ENCODE measurements around the gene THNSL1. TPM values are rescaled to one million over a fixed set of nuclear protein-coding genes. Genes with fewer than 3 reads are reported as not detected.

THNSL1 gene
- total and polyA plus RNA-seq, 4 donors: 2.0 to 8.6 (median 2.9) TPM

DNA sequence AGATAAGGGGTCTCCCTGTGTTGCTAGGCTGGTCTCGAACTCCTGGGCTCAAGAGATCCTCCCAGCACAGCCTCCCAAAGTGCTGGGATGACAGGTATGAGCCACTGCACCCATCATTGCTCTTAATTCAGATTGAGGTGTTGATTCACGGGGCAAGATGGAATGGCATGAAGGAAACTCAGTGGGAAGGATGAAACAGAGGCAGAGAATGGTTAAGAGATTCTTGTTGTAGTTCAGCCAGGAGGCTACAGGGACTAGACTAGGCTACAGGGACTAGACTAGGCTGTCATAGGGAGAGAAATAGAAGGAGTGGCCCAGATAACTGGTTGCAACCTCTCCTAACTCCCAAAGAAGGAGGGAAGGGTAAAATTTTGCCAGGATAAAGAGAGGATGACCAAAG, 48.0 kb downstream of the THNSL1 start:
- no peak overlapping the region for H3K9ac ChIP-seq (ENCODE audit: insufficient read depth in 1 of 2, low read length in 2 of 2)
- 85 to 94% methylated on average over 2 of the region's 2 CpGs for whole genome bisulfite sequencing, 2 donors
- DNase-seq (no peak), ATAC-seq (ENCODE audit: insufficient read depth, low FRiP score) (no peak)
- no peak overlapping the region for H3K4me3 ChIP-seq
- H3K27ac ChIP-seq (ENCODE audit: low read depth in 1 of 2, low read length in 1 of 2): no peak overlapping the region
- H3K27me3 ChIP-seq (ENCODE audit: control insufficient read depth in 3 of 3, insufficient read depth in 3 of 3, low read length in 2 of 3): no peaks in the 10 kb centered on the region
- peaks cover 0 to 9% (median 0%) of the 10 kb centered on the region in 5 donors for H3K4me1 ChIP-seq (ENCODE audit: control insufficient read depth in 5 of 5, insufficient read depth in 5 of 5, low read length in 5 of 5)
- H3K36me3 ChIP-seq (ENCODE audit: control insufficient read depth in 4 of 4, insufficient read depth in 4 of 4, low read length in 4 of 4): no peaks in the 10 kb centered on the region
- TF ChIP-seq, protein P1, sequence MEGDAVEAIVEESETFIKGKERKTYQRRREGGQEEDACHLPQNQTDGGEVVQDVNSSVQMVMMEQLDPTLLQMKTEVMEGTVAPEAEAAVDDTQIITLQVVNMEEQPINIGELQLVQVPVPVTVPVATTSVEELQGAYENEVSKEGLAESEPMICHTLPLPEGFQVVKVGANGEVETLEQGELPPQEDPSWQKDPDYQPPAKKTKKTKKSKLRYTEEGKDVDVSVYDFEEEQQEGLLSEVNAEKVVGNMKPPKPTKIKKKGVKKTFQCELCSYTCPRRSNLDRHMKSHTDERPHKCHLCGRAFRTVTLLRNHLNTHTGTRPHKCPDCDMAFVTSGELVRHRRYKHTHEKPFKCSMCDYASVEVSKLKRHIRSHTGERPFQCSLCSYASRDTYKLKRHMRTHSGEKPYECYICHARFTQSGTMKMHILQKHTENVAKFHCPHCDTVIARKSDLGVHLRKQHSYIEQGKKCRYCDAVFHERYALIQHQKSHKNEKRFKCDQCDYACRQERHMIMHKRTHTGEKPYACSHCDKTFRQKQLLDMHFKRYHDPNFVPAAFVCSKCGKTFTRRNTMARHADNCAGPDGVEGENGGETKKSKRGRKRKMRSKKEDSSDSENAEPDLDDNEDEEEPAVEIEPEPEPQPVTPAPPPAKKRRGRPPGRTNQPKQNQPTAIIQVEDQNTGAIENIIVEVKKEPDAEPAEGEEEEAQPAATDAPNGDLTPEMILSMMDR (IDR thresholded peaks at IDR 0.05; ENCODE audit: control extremely low read depth, extremely low read depth): no peak
- no peaks in the 10 kb centered on the region for H3K9me3 ChIP-seq (ENCODE audit: control insufficient read depth in 4 of 4, insufficient read depth in 3 of 4, low read length in 3 of 4)

DNA sequence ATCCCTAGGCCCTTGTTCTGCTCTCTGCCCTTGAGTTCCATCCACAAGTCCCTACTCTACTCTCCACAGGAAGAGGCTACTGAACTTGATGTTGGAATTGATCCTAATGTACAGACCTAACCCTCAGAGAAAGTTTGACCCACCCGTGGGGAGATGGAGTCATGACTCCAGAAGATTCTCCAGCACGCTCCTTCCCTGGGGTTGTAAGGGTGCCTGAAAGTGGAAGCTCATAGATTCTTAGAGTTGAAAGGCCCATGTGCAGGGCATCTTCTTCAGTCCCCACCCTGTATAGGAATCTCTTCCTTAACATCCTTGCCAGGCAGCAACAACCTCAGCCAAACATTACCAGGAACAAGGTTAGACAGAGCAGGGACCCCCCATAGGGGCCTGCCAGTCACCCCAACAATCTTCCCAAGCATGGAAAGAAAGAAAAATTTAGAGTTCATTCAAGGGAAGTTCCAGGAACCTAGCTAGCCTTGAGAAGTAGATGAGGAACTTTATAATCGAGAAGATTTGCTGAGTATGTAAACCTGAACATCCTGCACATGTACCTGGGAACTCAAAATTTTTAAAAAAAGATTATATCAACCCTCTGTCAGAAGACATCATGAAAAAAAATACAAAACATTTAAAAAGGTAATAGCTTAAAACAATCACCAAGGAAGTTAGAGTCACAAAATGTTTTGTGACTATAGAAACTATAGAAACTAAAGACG, 49.5 kb downstream of the THNSL1 start:
- no peak overlapping the region for H3K27ac ChIP-seq (ENCODE audit: low read depth in 1 of 2, low read length in 1 of 2)
- no peaks in the 10 kb centered on the region for H3K9me3 ChIP-seq (ENCODE audit: control insufficient read depth in 4 of 4, insufficient read depth in 3 of 4, low read length in 3 of 4)
- peaks cover 0 to 6% (median 0%) of the 10 kb centered on the region in 5 donors for H3K4me1 ChIP-seq (ENCODE audit: control insufficient read depth in 5 of 5, insufficient read depth in 5 of 5, low read length in 5 of 5)
- DNase-seq: no peak
- WGBS, 2 donors: 91 to 94% methylated on average over 4 of the region's 4 CpGs
- H3K27me3 ChIP-seq (ENCODE audit: control insufficient read depth in 3 of 3, insufficient read depth in 3 of 3, low read length in 2 of 3): no peaks in the 10 kb centered on the region
- H3K4me3 ChIP-seq: no peak overlapping the region
- ATAC-seq (ENCODE audit: insufficient read depth, low FRiP score): no peak
- no peak overlapping the region for H3K9ac ChIP-seq (ENCODE audit: insufficient read depth in 1 of 2, low read length in 2 of 2)
- TF ChIP-seq, protein P1 (IDR thresholded peaks at IDR 0.05; ENCODE audit: control extremely low read depth, extremely low read depth): no peak
- H3K36me3 ChIP-seq (ENCODE audit: control insufficient read depth in 4 of 4, insufficient read depth in 4 of 4, low read length in 4 of 4): no peaks in the 10 kb centered on the region

DNA sequence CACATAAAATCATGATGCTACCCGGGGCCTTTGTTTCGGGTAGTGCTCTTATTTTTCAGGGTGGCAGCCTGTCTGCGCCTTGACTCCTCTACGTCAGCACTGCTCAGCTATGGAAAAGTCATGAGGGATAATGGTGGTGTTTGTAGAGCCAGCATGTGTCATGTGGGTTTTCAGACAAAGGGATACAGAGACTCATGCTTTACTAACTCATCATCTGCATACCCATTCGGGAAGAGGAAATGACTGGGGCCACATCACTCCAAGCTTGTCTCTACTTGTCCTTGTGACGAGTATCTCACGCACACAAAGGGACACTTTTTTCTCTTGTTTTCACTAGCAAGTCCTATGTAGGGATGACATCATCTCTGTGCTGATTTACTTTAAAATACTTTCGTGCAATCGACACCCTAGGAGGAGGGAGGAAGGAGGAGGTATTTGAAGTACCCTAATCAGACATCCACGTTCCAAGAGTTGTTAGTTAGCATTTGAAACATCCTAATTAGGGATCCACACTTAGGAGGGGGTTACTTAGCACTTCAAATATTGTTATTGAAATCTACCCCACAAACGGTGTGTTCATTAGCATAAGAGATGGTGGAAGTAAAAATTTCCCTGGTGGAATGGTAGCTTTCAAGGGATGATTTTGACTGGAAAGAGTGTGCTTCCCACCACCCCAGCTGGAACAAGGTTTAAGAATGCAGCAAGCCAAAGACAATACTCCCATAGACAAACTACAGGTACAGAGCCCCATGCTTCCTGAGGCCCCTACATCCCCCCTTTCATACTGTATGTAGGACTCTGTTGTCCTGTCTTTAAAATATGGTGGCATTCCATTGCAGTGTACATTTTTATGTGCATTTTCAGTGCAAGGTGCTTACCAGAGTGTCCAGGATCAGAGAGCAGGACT, 52.0 kb downstream of the THNSL1 start:
- Histone ChIP-seq H3K4me1 (ENCODE audit: control insufficient read depth in 5 of 5, insufficient read depth in 5 of 5, low read length in 5 of 5) (peaks cover 0 to 4% (median 0%) of the 10 kb centered on the region in 5 donors), H3K9me3 (ENCODE audit: control insufficient read depth in 4 of 4, insufficient read depth in 3 of 4, low read length in 3 of 4) (no peaks in the 10 kb centered on the region), H3K36me3 (ENCODE audit: control insufficient read depth in 4 of 4, insufficient read depth in 4 of 4, low read length in 4 of 4) (no peaks in the 10 kb centered on the region), H3K27ac (ENCODE audit: low read depth in 1 of 2, low read length in 1 of 2) (no peak overlapping the region), H3K9ac (ENCODE audit: insufficient read depth in 1 of 2, low read length in 2 of 2) (no peak overlapping the region), H3K27me3 (ENCODE audit: control insufficient read depth in 3 of 3, insufficient read depth in 3 of 3, low read length in 2 of 3) (no peaks in the 10 kb centered on the region), H3K4me3 (no peak overlapping the region)
- TF ChIP-seq, protein P1 (IDR thresholded peaks at IDR 0.05; ENCODE audit: control extremely low read depth, extremely low read depth): no peak
- WGBS, 2 donors: 69 to 76% methylated on average over 11 of the region's 11 CpGs
- DNase-seq: no peak
- ATAC-seq (ENCODE audit: insufficient read depth, low FRiP score): no peak

Data from lung (tissue), 12 donors.